ENCODE data around the gene NAMPT.

DNA sequence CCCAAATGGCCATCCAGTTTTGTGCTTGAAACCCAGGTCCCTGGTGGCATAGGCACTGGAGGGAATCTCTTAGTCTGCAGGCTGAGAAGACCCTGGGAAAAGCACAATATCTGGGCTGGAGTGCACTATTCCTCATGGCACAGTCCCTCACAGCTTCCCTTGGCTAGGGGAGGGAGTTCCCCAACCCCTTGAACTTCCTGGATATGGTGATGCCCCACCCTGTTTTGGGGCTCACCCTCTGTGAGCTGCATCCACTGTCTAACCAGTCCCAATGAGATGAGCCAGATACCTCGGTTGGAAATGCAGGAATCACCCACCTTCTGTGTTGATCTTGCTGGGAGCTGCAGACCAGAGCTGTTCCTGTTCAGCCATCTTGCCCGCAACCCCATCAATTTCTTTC lies 19.8 kb upstream of the NAMPT start:
- TF ChIP-seq POLR2A (IDR thresholded peaks at IDR 0.05; ENCODE audit: low read depth, low read length), result no peak
- TF ChIP-seq POLR2AphosphoS5 (IDR thresholded peaks at IDR 0.05; ENCODE audit: low read depth, low read length), result no peak
- TF ChIP-seq TAF1 (IDR thresholded peaks at IDR 0.05; ENCODE audit: low read depth, low read length), result no peak
- no peak for TF ChIP-seq PAX5 (IDR thresholded peaks at IDR 0.05; ENCODE audit: insufficient read depth, low read length, severe bottlenecking)
